Suprapubic skin (tissue), 4 donors: ENCODE results near the gene CMC1.

ENCODE experiments used
- POLR2A ChIP-seq, 2 donors: fragments of 450-650 bp; IDR thresholded peaks; one replicate each; pipeline ENCODE4 v1.6.1; 2017; ENCODE audit warnings: antibody characterized with exemption in 2 of 2, mild to moderate bottlenecking in 2 of 2, moderate library complexity in 2 of 2
- POLR2AphosphoS5 ChIP-seq, 3 donors: sonication (generic); formaldehyde crosslinking; IDR thresholded peaks; one replicate each; pipeline ENCODE4 v1.6.1; 2017; ENCODE audit warnings: antibody characterized with exemption in 3 of 3

DNA sequence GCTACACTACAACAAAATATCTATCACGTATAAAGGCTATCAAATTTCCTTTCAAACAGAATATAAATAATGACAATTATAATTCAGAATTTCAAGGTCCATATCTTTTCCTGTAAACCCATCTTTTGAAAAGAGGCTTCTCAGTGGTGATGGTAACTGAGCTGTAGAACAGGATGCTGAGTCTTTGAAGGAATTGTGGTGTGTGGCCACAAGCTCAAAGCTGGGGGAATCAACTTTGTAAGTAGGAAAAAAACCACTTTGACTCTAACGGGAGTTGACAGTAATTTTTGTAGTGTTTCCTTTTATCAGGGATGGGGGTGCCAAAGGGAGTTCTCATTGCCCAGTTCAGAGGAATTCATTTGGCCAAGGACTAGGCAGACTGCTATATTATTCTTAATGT lies 93.8 kb downstream of the CMC1 start:
- TF ChIP-seq POLR2A (IDR thresholded peaks at IDR 0.05): no peak
- no peak for TF ChIP-seq POLR2AphosphoS5 (IDR thresholded peaks at IDR 0.05)
